Measurements from ENCODE around the gene CORO2B.
"Not testable (repeated sequence)": the region's sequence is repeated elsewhere in the genome, so short reads cannot be mapped to it uniquely, and the experiment has no call there.

The CORO2B gene

GRCh38 chr15:68679961-68680371, 101.2 kb downstream of the CORO2B start:
- no peak for DNase-seq

- DNase-seq: not testable (repeated sequence)
These were observed 102.0 kb downstream of the CORO2B start for GRCh38 chr15:68680756-68681155.

GRCh38 chr15:68681836-68682235, 103.0 kb downstream of the CORO2B start:
- DNase-seq: no peak

- DNase-seq: no peak
These were observed 103.5 kb downstream of the CORO2B start for GRCh38 chr15:68682330-68682729.

GRCh38 chr15:68683026-68683425, 104.2 kb downstream of the CORO2B start:
- DNase-seq: no peak

- no peak for DNase-seq
These were observed 104.8 kb downstream of the CORO2B start for GRCh38 chr15:68683551-68683950.

- DNase-seq: no peak
These were observed 105.7 kb downstream of the CORO2B start for GRCh38 chr15:68684476-68684875.

- no peak for DNase-seq
These were observed 108.4 kb downstream of the CORO2B start for GRCh38 chr15:68687136-68687735.

GRCh38 chr15:68691705-68692104, 112.9 kb downstream of the CORO2B start:
- peak; percentile 52 for DNase-seq

GRCh38 chr15:68693071-68693470, 114.3 kb downstream of the CORO2B start:
- DNase-seq: no peak

- DNase-seq: no peak
These were observed 115.3 kb downstream of the CORO2B start for GRCh38 chr15:68694111-68694510.

- DNase-seq: no peak
These were observed 116.3 kb downstream of the CORO2B start for GRCh38 chr15:68695061-68695595.

GRCh38 chr15:68696414-68697363, 117.9 kb downstream of the CORO2B start:
- no peak for DNase-seq

- DNase-seq: no peak
These were observed 119.2 kb downstream of the CORO2B start for GRCh38 chr15:68697711-68698690.

GRCh38 chr15:68698708-68699107, 119.9 kb downstream of the CORO2B start:
- DNase-seq: no peak

- DNase-seq: no peak
These were observed 120.5 kb downstream of the CORO2B start for GRCh38 chr15:68699124-68699880.

GRCh38 chr15:68699881-68700454, 121.2 kb downstream of the CORO2B start:
- no peak for DNase-seq

- DNase-seq: peak; percentile 56
These were observed 121.8 kb downstream of the CORO2B start for GRCh38 chr15:68700455-68701123.

GRCh38 chr15:68701886-68702285, 123.1 kb downstream of the CORO2B start:
- no peak for DNase-seq

- DNase-seq: no peak
These were observed 125.8 kb downstream of the CORO2B start for GRCh38 chr15:68704496-68705021.

- DNase-seq: no peak
These were observed 127.5 kb downstream of the CORO2B start for GRCh38 chr15:68706256-68706655.
